ENCODE data around the gene SMIM7.

DNA sequence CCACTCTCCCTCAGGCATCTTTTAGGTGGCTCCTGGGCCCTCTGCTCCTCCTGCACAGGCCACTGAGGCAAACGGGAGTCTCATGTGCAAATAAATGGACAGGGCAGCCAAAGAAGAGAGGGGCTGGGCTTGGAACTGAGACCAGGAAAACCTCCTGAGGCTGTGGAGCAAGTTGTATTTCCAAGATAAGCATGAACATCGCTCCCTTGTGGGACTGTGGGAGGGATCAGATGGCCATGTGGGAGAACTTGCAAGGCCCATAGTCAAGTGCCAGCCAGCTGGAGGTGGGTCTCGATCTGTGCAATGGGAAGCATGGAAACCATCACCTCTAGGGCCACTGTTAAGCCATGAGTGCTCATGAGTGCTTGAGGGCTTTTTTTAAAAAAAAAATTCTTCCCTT, 56.9 kb downstream of the SMIM7 start:
- TF ChIP-seq POLR2AphosphoS5 (IDR thresholded peaks at IDR 0.05): no peak
- TF ChIP-seq, protein P1, sequence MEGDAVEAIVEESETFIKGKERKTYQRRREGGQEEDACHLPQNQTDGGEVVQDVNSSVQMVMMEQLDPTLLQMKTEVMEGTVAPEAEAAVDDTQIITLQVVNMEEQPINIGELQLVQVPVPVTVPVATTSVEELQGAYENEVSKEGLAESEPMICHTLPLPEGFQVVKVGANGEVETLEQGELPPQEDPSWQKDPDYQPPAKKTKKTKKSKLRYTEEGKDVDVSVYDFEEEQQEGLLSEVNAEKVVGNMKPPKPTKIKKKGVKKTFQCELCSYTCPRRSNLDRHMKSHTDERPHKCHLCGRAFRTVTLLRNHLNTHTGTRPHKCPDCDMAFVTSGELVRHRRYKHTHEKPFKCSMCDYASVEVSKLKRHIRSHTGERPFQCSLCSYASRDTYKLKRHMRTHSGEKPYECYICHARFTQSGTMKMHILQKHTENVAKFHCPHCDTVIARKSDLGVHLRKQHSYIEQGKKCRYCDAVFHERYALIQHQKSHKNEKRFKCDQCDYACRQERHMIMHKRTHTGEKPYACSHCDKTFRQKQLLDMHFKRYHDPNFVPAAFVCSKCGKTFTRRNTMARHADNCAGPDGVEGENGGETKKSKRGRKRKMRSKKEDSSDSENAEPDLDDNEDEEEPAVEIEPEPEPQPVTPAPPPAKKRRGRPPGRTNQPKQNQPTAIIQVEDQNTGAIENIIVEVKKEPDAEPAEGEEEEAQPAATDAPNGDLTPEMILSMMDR (IDR thresholded peaks at IDR 0.05): no peak

All from stomach (tissue), 4 donors.